Measurements from ENCODE around the gene SCAPER.

Gene SCAPER

DNA sequence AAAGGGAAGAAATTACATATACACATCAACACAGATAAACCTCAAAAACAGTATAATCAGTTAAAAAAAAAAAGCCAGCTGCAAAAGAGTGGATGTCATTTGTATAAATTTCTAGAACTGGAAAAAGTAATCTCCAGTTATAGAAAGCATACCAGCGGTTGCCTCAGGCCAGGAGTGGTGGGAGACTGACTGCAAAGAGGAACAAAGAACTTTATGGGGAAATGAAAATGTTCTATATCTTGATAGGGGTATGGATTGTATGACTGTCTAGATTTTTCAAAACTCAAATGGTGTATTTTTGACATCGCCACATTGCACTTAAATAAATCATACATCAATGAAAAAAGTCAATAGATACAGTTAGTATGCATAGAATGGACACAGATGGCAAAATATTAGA is 241.6 kb downstream of the SCAPER start:
- DNase-seq: no peak
- H3K27me3 ChIP-seq: no peaks in the 10 kb centered on the region
- H3K36me3 ChIP-seq: no peaks in the 10 kb centered on the region
- no peaks in the 10 kb centered on the region for H3K9me3 ChIP-seq
- TF ChIP-seq, protein P1, sequence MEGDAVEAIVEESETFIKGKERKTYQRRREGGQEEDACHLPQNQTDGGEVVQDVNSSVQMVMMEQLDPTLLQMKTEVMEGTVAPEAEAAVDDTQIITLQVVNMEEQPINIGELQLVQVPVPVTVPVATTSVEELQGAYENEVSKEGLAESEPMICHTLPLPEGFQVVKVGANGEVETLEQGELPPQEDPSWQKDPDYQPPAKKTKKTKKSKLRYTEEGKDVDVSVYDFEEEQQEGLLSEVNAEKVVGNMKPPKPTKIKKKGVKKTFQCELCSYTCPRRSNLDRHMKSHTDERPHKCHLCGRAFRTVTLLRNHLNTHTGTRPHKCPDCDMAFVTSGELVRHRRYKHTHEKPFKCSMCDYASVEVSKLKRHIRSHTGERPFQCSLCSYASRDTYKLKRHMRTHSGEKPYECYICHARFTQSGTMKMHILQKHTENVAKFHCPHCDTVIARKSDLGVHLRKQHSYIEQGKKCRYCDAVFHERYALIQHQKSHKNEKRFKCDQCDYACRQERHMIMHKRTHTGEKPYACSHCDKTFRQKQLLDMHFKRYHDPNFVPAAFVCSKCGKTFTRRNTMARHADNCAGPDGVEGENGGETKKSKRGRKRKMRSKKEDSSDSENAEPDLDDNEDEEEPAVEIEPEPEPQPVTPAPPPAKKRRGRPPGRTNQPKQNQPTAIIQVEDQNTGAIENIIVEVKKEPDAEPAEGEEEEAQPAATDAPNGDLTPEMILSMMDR (IDR thresholded peaks at IDR 0.05; ENCODE audit: low read depth, low read length): no peak
- no peaks in the 10 kb centered on the region for H3K4me1 ChIP-seq
- no peak overlapping the region for H3K4me3 ChIP-seq (ENCODE audit: low read depth, low read length)

DNA sequence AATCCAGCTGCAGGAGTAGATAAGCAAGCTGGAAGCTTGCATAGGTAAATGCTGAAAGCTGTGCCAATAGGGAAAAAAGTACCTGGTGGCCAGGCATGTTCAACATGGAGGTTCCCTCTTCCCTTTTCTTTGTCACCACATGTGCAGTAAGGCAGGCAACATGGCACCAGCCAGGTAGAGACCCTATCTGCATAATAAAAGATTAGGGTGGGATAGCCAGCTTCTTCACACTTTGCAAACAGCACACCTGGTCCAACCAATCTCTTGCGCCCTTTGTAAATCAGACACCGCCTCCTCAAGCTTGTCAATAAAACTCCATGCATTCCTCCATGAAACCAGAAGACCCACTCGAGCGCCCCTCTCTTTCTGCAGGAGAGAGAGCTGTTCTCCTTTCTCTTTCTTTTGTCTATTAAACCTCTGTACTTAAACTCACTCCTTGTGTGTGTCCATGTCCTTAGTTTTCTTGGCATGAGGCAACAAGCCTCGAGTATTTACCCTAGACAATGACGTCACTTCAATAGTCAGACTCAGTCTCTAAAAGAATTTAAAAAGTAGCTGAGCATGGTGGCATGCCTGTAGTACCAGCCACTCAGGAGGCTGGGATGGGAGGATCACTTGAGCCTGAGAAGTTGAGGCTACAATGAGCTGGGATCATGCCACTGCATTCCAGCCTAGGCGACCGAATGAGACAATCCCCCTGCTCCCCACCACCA is 256.3 kb downstream of the SCAPER start:
- Histone ChIP-seq H3K4me3 (ENCODE audit: low read depth, low read length) (no peak overlapping the region), H3K9me3 (no peaks in the 10 kb centered on the region), H3K27me3 (no peaks in the 10 kb centered on the region), H3K4me1 (no peaks in the 10 kb centered on the region), H3K36me3 (no peaks in the 10 kb centered on the region)
- DNase-seq: no peak
- TF ChIP-seq, protein P1 (IDR thresholded peaks at IDR 0.05; ENCODE audit: low read depth, low read length): no peak

DNA sequence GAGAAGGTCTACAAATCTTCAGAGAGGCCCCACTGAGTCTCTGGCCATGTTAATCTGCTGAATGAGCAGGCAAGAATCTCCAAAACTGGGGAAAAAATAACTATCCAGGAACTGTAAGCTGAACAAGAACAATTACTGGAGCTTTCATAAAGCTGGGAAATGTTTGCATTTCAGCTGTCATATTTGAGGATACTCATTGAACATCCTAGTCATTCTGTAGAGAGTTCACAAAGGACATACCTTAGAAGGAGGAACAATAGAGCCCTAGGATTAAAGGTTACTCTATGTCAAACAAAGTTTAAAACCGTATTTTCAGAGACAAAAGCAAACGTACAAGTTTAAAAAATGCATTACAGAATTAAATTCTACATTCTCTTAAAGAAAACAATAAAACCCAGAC is 257.5 kb downstream of the SCAPER start:
- Histone ChIP-seq H3K27me3 (no peaks in the 10 kb centered on the region), H3K9me3 (no peaks in the 10 kb centered on the region), H3K36me3 (no peaks in the 10 kb centered on the region), H3K4me1 (no peaks in the 10 kb centered on the region), H3K4me3 (ENCODE audit: low read depth, low read length) (no peak overlapping the region)
- no peak for DNase-seq
- TF ChIP-seq, protein P1 (IDR thresholded peaks at IDR 0.05; ENCODE audit: low read depth, low read length): no peak

DNA sequence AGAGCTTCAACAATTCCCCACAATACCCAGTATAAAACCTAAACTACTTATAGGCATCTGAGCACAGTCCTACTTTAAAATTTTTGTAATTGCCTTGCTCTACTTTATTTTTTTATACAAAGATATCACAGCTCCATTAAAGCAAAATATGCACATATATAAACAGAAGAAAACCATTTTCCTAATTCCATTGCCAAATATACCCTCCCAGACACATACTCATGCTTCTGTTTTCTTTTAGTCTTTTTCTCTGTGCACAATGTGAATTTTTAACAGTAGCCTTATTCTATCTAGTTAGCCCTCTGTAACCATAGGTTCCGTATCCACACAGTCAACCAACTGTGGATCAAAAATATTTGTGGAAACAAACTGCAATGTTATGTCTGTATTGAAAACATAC is 260.5 kb downstream of the SCAPER start:
- Histone ChIP-seq H3K36me3 (no peaks in the 10 kb centered on the region), H3K4me1 (no peaks in the 10 kb centered on the region), H3K27me3 (no peaks in the 10 kb centered on the region), H3K9me3 (no peaks in the 10 kb centered on the region), H3K4me3 (ENCODE audit: low read depth, low read length) (no peak overlapping the region)
- TF ChIP-seq, protein P1 (IDR thresholded peaks at IDR 0.05; ENCODE audit: low read depth, low read length): no peak
- no peak for DNase-seq

DNA sequence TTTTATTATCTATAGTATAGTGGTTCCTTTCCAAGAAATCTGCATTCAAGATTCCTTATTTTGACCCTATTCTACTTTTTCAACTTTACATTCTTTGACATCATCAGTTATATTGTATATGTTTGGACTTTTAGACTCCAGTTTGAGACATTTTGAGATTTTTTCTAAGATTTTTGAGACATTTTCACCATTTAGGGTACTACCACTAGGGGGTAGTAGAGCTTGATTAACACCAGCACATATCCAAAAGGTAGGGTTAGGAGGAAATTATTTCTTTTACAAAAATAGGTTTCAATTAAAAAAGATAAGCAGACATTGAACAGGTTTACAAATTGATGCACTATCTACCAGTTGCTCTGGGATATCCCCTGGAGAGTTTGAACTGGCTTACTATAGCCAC is 262.5 kb downstream of the SCAPER start:
- no peaks in the 10 kb centered on the region for H3K9me3 ChIP-seq
- H3K4me3 ChIP-seq (ENCODE audit: low read depth, low read length): no peak overlapping the region
- TF ChIP-seq, protein P1 (IDR thresholded peaks at IDR 0.05; ENCODE audit: low read depth, low read length): peak; percentile 44
- no peaks in the 10 kb centered on the region for H3K36me3 ChIP-seq
- no peaks in the 10 kb centered on the region for H3K27me3 ChIP-seq
- DNase-seq: no peak
- H3K4me1 ChIP-seq: no peaks in the 10 kb centered on the region

DNA sequence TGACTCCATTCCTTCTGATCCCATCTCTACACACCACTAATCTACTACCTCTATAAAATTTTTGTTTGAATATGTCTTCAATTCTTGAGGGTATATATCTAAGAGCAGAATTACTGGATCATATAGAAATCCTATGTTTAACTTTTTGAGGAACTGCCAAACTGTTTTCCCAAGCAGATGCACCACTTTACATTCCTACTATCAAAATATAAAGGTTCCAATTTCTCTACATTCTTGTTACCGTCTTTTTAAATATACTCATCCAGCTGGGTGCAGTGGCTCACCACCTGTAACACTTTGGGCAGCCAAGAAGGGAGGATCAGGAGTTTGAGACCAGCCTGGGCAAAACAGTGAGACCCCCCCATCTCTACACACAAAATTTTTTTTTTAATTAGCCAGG is 268.0 kb downstream of the SCAPER start:
- no peaks in the 10 kb centered on the region for H3K36me3 ChIP-seq
- TF ChIP-seq, protein P1 (IDR thresholded peaks at IDR 0.05; ENCODE audit: low read depth, low read length): no peak
- DNase-seq: no peak
- H3K27me3 ChIP-seq: no peaks in the 10 kb centered on the region
- H3K9me3 ChIP-seq: no peaks in the 10 kb centered on the region
- no peak overlapping the region for H3K4me3 ChIP-seq (ENCODE audit: low read depth, low read length)
- no peaks in the 10 kb centered on the region for H3K4me1 ChIP-seq

Data from BE2C (cell line).